ENCODE data around the gene AMT. TPM values are rescaled to one million over a fixed set of nuclear protein-coding genes. Genes with fewer than 3 reads are reported as not detected.

The AMT gene, protein sequence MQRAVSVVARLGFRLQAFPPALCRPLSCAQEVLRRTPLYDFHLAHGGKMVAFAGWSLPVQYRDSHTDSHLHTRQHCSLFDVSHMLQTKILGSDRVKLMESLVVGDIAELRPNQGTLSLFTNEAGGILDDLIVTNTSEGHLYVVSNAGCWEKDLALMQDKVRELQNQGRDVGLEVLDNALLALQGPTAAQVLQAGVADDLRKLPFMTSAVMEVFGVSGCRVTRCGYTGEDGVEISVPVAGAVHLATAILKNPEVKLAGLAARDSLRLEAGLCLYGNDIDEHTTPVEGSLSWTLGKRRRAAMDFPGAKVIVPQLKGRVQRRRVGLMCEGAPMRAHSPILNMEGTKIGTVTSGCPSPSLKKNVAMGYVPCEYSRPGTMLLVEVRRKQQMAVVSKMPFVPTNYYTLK
- total RNA-seq: 1 to 10 TPM; 3.8 to 4.7 TPM

DNA sequence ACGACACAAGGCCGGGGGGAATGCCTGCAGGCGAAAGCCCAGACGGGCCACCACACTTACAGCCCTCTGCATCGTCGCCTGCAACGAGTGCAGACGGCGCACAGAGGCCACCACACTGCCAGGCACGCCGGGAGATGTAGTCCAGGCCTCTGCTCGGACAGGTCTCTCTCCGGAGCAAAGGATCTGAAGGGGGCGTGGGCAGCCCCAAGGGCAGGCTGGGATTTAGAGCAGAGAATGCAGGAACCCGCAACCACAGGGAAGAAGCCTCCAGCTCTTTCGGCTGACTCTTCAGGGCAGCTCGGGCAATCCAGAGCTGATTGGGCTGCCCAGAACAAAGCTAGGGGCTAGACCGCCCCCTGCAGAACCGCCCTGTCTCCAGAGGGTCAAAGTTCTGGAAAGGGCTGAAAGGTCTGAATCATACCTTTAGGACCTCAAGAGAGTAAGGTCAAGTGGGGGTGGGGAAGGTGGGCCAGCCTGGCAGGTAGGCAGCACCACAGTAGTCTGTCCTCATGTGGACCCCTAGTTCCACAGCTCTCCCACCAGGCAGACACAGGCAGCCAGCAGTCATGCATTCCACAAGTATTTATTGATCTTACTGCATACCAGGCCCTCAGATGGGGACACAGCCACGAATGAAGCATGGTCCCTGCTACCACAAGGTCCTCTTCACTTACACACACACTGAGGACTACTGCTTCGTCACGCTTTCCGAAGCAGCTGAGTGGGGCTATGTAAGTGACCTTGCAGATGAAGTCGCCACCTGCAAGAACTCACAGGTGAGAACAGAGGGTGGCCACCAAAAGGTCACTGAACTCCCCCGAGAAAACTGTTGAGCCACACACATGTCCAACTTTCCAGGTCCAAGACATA, at the start of gene AMT:
Gene AMT (minus strand): TSS at position 95 of the 870 bp plus-strand sequence. CDS start 23 bp downstream, at position 72.
- DNase-seq (no peak), ATAC-seq (no peak)
- H3K4me3 Mint-ChIP-seq: no peak within 1 kb of the TSS
- H3K27ac Mint-ChIP-seq: peak within 1 kb of the TSS; percentile 25
- POLR2A ChIA-PET: no interaction called here
- H3K27me3 Mint-ChIP-seq (ENCODE audit: low read depth): no peaks in the 10 kb centered on the region
- no peaks in the 10 kb centered on the region for H3K9me3 Mint-ChIP-seq (ENCODE audit: insufficient read depth)
- CTCF ChIA-PET: interaction anchor here (1.4 kb wide), 1 partner anchor 27 kb away, joined by 4 read pairs; no protein-coding TSS in a partner anchor
- peaks cover 61% of the 10 kb centered on the region for H3K4me1 Mint-ChIP-seq (ENCODE audit: low read depth)
- H3K36me3 Mint-ChIP-seq (ENCODE audit: low read depth): peaks cover 41% of the 10 kb centered on the region

DNA sequence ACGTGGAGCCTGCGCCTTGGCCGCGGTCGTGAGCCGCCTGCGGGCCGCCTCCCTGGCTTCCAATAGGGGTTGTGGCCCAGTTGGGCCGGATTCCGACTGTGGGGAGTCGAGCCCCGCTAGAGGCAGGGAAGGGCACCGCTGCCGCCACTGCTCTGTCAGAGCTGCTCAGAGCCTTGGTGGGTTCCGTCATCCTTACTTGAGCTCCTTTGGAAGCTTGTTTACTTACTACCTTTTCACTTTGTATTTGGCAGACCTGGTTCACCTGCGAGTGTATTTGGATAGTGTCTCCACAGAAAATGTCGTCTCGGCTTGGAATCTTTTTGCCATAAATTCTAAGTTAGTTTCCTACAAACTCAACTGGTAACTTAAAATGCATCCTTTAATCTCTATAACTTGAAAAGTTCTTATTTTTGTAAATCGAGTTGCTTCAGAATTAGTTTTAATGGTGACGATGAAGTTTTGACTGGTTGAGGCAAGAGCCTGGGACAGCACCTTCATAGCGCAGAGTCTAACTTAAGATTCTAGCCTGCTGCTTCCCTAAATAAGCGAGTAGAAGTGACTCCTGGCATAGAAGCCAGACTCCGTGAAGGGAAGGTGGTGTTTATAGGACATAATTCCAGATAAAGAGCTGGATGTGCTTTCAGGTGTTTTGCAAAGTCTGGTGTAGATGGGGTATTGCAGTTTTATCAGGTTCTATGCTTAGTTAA, 48.6 kb upstream of the AMT start:
- CTCF ChIA-PET: interaction anchor here (1.0 to 3.6 kb wide), 10 partner anchors 14 to 377 kb away, joined by 4 to 16 read pairs (median 6); partner anchors contain the start of genes QRICH1 and USP4
- Mint-ChIP-seq H3K27ac (peak overlapping the region; percentile 88), H3K4me1 (ENCODE audit: low read depth) (peaks cover 26% of the 10 kb centered on the region), H3K27me3 (ENCODE audit: low read depth) (no peaks in the 10 kb centered on the region), H3K4me3 (peak overlapping the region; percentile 86), H3K36me3 (ENCODE audit: low read depth) (peaks cover 24% of the 10 kb centered on the region), H3K9me3 (ENCODE audit: insufficient read depth) (no peaks in the 10 kb centered on the region)
- POLR2A ChIA-PET: interaction anchor here (1.0 to 2.1 kb wide), 9 partner anchors 10 to 754 kb away, joined by 3 to 7 read pairs (median 4); partner anchors contain the start of genes IP6K2, NDUFAF3, QRICH1 and TCTA
- DNase-seq: no peak
- peak; percentile 32 for ATAC-seq

DNA sequence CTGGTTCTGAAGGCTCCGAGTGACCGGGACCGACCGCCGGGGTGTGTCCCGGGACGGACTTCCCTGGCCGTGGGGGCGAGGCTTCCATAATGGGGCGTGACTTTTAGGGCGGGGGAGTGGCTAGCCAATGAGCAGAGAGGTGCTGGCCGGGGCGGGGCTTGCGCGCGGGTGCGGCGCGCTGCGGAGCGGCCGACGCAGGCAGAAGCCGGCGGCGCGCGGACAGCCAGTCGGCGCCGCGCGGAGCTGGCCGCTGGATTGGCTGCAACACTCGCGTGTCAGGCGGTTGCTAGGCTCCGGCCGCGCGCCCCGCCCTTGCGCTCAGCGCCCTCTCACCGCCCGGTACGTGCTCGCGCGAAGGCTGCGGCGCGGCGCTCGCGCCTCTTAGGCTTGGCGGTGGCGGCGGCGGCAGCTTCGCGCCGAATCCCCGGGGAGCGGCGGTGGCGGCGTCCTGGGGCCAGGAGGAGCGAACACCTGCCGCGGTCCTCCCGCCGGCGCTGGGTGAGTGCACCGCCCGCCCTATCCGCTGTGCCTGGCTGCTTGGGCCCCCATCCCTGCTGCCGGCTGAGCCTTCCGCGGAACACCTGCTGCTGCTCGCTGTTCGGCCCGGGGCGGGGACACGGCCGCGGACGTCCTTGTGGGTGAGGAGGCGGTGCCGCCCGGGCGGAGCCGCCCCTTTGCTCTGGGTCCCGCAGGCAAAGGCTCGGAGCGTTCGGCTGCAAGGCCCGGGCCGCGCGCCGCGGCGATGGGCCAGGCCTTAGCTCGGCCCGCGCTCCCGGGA, 47.9 kb upstream of the AMT start, which contains the start of gene DAG1:
Gene DAG1 (plus strand): TSS at position 332 of the 778 bp plus-strand sequence. CDS start 40,268 bp downstream, outside the sequence.
- H3K36me3 Mint-ChIP-seq (ENCODE audit: low read depth): peaks cover 20% of the 10 kb centered on the region
- peaks cover 23% of the 10 kb centered on the region for H3K4me1 Mint-ChIP-seq (ENCODE audit: low read depth)
- POLR2A ChIA-PET: interaction anchor here (0.6 to 2.1 kb wide), 10 partner anchors 11 to 753 kb away, joined by 3 to 7 read pairs (median 4); partner anchors contain the start of genes IP6K2, NDUFAF3, QRICH1 and TCTA
- H3K27me3 Mint-ChIP-seq (ENCODE audit: low read depth): no peaks in the 10 kb centered on the region
- ATAC-seq (peak; percentile 92), DNase-seq (peak; percentile 96)
- H3K9me3 Mint-ChIP-seq (ENCODE audit: insufficient read depth): no peaks in the 10 kb centered on the region
- CTCF ChIA-PET: interaction anchor here (1.0 to 3.6 kb wide), 8 partner anchors 14 to 202 kb away, joined by 3 to 16 read pairs (median 7); partner anchors contain the start of gene USP4
- H3K27ac Mint-ChIP-seq: peak within 1 kb of the TSS; percentile 88
- H3K4me3 Mint-ChIP-seq: peak within 1 kb of the TSS; percentile 86

DNA sequence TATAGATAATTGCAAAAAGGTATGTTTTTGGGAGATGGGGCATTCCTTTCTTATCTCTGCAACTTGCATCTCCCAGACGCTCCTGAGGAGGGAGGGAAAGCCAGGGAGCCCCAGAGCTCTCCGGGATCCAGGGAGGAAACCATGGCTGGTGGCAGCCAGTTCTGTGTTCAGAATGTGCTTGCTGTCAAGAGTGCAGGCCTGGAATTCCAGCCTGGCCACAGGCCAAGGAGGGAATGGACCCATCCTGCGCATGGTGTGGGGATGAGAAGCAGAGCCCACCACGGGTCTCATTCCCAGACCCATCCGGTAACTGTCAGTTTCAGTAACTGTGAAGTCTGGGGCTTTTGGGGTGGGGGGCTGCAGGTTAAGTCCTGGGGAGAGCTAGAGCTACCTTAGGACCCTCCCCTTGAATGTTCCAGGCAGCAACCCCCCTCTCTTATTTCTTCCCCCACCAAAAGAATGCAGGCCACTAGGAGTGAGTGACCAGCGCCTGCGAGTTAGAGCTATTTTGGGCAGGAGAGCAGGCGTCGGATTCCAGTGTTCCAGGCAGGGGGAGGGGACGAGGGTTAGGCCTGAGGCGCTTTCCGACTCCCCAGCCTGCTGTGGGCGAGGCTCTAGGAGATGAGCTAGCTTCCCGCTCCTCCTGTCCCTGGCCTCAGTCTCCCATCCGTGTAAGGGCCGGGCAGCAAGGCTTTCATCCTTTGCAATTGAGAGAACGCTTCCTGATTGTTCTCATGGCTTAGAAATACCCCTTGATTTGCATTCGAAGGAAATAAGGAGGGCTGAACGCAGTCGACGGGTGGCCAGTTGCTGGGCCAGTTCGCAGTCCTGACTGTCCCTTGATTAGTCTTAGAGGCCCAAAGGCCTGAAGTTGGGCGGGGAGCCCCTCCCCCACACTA, 47.0 kb upstream of the AMT start:
- ChIA-PET POLR2A (interaction anchor here (0.6 to 2.1 kb wide), 8 partner anchors 12 to 447 kb away, joined by 3 to 7 read pairs (median 4); partner anchors contain the start of genes NDUFAF3, QRICH1, TCTA and USP4), CTCF (interaction anchor here (1.0 to 3.6 kb wide), 8 partner anchors 10 to 129 kb away, joined by 3 to 16 read pairs (median 7); partner anchors contain the start of gene USP4)
- ATAC-seq (no peak), DNase-seq (no peak)
- Mint-ChIP-seq H3K27ac (peak overlapping the region; percentile 88), H3K36me3 (ENCODE audit: low read depth) (peaks cover 18% of the 10 kb centered on the region), H3K4me1 (ENCODE audit: low read depth) (peaks cover 23% of the 10 kb centered on the region), H3K9me3 (ENCODE audit: insufficient read depth) (no peaks in the 10 kb centered on the region), H3K4me3 (peak overlapping the region; percentile 86), H3K27me3 (ENCODE audit: low read depth) (no peaks in the 10 kb centered on the region)

DNA sequence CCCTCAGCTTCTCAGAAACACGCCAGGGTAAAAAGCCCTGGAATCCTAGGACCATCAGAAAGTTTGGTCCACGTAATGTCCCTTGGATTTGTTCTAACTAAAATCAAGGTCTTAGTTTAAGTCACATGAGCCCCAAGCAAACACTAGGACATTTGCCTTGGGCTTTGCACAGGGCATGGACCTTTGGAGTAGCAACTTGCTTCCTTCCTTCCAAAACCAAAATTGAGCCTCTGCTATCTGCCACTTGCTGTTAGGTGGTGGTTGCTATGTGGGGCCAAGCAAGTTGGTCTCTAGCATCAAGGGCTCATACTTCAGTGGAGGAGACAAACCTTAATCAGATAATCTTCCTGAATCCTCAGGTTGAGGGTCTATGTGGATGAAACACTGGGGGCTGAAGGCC, 43.8 kb upstream of the AMT start:
- DNase-seq (no peak), ATAC-seq (no peak)
- ChIA-PET POLR2A (no interaction called here), CTCF (no interaction called here)
- Mint-ChIP-seq H3K27ac (no peak overlapping the region), H3K27me3 (ENCODE audit: low read depth) (peaks cover 2% of the 10 kb centered on the region), H3K4me1 (ENCODE audit: low read depth) (peaks cover 10% of the 10 kb centered on the region), H3K9me3 (ENCODE audit: insufficient read depth) (no peaks in the 10 kb centered on the region), H3K36me3 (ENCODE audit: low read depth) (no peaks in the 10 kb centered on the region), H3K4me3 (no peak overlapping the region)

DNA sequence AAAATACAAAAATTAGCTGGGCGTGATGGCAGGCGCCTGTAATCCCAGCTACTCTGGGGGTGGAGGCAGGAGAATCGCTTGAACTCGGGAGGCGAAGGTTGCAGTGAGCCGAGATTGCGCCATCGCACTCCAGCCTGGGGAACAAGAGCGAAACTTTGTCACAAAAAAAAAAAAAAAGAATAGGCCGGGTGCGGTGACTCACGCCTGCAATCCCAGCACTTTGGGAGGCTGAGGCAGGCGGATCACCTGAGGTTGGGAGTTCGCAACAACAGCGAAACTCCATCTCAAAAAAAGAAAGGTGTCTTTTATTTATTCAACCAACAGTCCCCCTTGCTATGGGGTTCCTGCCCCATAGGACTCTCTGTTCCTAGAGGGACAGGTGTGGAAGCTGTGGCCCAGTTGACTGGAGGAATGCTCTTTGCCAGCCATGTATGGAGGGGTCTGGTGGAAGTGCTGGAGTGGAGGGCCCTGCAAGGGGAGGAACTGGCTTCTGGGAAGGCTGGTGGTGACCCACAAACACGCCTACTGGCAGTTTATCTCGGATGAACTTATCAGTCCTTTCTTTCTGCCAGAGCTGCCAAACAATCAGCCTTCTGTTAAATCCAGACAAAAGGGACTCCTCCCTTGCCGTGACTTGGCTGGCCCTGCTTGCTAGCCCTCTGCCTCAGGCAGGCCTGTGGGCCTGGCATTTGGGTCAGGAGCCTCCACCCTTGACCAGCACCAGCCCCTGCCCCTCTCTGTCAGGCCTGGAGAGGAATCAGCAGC, 43.2 kb upstream of the AMT start:
- ATAC-seq (no peak), DNase-seq (no peak)
- ChIA-PET POLR2A (interaction anchor here (0.6 kb wide), 1 partner anchor 345 kb away, joined by 3 read pairs; no protein-coding TSS in a partner anchor), CTCF (no interaction called here)
- Mint-ChIP-seq H3K27ac (no peak overlapping the region), H3K9me3 (ENCODE audit: insufficient read depth) (no peaks in the 10 kb centered on the region), H3K36me3 (ENCODE audit: low read depth) (no peaks in the 10 kb centered on the region), H3K4me1 (ENCODE audit: low read depth) (peaks cover 7% of the 10 kb centered on the region), H3K27me3 (ENCODE audit: low read depth) (peaks cover 2% of the 10 kb centered on the region), H3K4me3 (no peak overlapping the region)

DNA sequence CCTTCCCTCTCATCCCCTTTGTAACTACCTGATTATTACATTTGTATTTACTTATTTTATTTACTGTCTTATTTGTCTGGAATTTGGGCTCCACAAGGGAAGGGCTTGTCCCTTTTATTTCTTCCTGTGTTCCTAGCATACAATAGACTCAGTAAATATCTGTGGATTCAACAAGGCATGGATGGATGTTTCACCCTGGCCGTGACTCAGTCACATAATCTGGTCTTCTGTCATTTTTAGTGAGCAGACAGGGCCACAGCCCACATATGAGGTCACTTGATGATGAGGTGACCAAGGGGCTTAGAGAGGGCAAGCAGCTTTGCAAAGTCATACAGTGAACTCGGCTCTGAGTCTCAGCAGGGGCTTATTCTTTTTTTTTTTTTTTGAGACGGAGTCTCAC, 39.9 kb upstream of the AMT start:
- H3K27ac Mint-ChIP-seq: no peak overlapping the region
- CTCF ChIA-PET: no interaction called here
- H3K9me3 Mint-ChIP-seq (ENCODE audit: insufficient read depth): no peaks in the 10 kb centered on the region
- POLR2A ChIA-PET: no interaction called here
- ATAC-seq (no peak), DNase-seq (no peak)
- H3K4me1 Mint-ChIP-seq (ENCODE audit: low read depth): no peaks in the 10 kb centered on the region
- H3K27me3 Mint-ChIP-seq (ENCODE audit: low read depth): peaks cover 2% of the 10 kb centered on the region
- no peak overlapping the region for H3K4me3 Mint-ChIP-seq
- no peaks in the 10 kb centered on the region for H3K36me3 Mint-ChIP-seq (ENCODE audit: low read depth)

DNA sequence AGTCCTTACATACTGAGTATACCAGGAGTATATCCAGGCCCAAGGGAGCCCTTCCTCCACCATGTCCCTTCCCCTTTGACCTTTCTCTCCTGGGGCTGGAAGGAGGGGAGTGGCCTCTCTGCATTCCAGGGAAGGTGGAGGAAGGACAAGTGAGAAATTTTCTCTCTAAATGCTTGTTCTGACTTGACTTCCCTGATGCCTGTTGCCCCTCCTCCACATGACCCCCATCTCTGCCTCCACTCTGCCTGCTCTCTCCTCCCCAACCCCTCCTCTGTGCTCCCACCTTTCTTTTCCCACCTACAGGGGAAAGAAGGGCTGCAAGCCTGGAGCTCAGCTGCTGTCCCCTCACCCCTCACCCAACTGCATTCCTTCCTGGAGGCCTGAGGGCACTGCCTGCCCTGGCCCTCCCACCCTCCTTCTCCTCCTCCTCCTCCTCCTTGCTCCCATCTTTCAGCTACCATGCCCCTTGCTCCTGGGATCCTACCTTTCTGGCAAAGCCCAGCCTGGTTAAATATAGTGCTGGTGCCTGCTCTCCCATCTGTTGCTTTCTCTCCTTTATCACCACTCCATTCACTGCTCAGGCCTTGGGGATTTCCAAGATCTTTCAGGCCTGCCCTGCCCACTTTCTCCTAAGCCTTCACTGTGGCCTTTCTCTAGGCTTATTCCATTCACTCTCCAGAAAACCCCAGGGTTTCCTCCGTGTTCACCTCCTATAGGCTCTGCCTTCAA, 39.3 kb upstream of the AMT start:
- no peak overlapping the region for H3K27ac Mint-ChIP-seq
- CTCF ChIA-PET: no interaction called here
- ATAC-seq (no peak), DNase-seq (no peak)
- no peaks in the 10 kb centered on the region for H3K4me1 Mint-ChIP-seq (ENCODE audit: low read depth)
- H3K27me3 Mint-ChIP-seq (ENCODE audit: low read depth): peaks cover 2% of the 10 kb centered on the region
- no peak overlapping the region for H3K4me3 Mint-ChIP-seq
- H3K36me3 Mint-ChIP-seq (ENCODE audit: low read depth): no peaks in the 10 kb centered on the region
- POLR2A ChIA-PET: no interaction called here
- no peaks in the 10 kb centered on the region for H3K9me3 Mint-ChIP-seq (ENCODE audit: insufficient read depth)

DNA sequence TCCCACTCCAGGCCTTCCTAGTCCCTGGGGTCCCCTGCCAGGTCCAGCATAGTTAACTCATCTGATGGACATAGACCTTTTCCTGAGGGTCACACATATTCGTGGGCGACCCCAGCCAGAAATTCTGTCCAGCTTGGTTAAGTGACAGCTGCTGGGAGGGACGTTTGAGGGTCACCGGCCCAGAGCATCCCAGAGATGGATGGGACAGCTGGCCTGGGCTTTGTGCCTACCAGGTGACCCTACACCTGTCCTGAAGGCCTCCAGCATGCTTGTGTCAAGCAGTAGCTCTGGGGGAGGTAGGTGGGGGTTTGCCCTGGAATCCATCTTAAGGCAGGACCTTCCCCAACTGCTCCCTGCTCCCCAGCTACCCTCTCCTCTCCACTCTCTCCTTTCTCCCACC, 38.7 kb upstream of the AMT start:
- H3K9me3 Mint-ChIP-seq (ENCODE audit: insufficient read depth): no peaks in the 10 kb centered on the region
- ChIA-PET CTCF (interaction anchor here (1.3 kb wide), 1 partner anchor 79 kb away, joined by 4 read pairs; no protein-coding TSS in a partner anchor), POLR2A (no interaction called here)
- no peak for DNase-seq
- H3K4me3 Mint-ChIP-seq: no peak overlapping the region
- no peak for ATAC-seq
- H3K27ac Mint-ChIP-seq: no peak overlapping the region
- peaks cover 2% of the 10 kb centered on the region for H3K27me3 Mint-ChIP-seq (ENCODE audit: low read depth)
- no peaks in the 10 kb centered on the region for H3K36me3 Mint-ChIP-seq (ENCODE audit: low read depth)
- H3K4me1 Mint-ChIP-seq (ENCODE audit: low read depth): no peaks in the 10 kb centered on the region

All from activated CD8-positive, alpha-beta T cell treated with anti-CD3 and anti-CD28 coated beads, Interleukin-2, amount 10 ng/mL, durations not matched to agents 7 days and 5 days (primary cell).